ENCODE data around the gene B9D2. TPM values are rescaled to one million over a fixed set of nuclear protein-coding genes. Genes with fewer than 3 reads are reported as not detected.

The B9D2 gene
- total and polyA plus RNA-seq, 5 donors: 3.3 to 5.1 (median 3.6) TPM

GRCh38 chr19:41325947-41326706 lies 37.8 kb downstream of the B9D2 start:
- WGBS: 18% methylated on average over 30 of the region's 30 CpGs
- DNase-seq (peak in 2 of 3 donors; percentile 82 to 83), ATAC-seq (peak; percentile 0 to 3)
- H3K27me3 ChIP-seq (ENCODE audit: control insufficient read depth, insufficient read depth): no peaks in the 10 kb centered on the region
- peaks cover 12% of the 10 kb centered on the region for H3K4me1 ChIP-seq (ENCODE audit: control insufficient read depth, insufficient read depth, low read length)
- H3K9me3 ChIP-seq (ENCODE audit: control insufficient read depth, low read length): no peaks in the 10 kb centered on the region
- H3K27ac ChIP-seq (ENCODE audit: low read length): peak overlapping the region; percentile 94
- peak overlapping the region; percentile 18 for H3K4me3 ChIP-seq (ENCODE audit: low read length)
- intact Hi-C loops (cut with DNase I): no loop called here

GRCh38 chr19:41325640-41325946 lies 38.4 kb downstream of the B9D2 start:
- ATAC-seq (no peak), DNase-seq (no peak)
- H3K27me3 ChIP-seq (ENCODE audit: control insufficient read depth, insufficient read depth): no peaks in the 10 kb centered on the region
- H3K4me1 ChIP-seq (ENCODE audit: control insufficient read depth, insufficient read depth, low read length): peaks cover 12% of the 10 kb centered on the region
- peak overlapping the region; percentile 94 for H3K27ac ChIP-seq (ENCODE audit: low read length)
- 7% methylated on average over 10 of the region's 10 CpGs for WGBS
- intact Hi-C loops (cut with DNase I): no loop called here
- peak overlapping the region; percentile 18 for H3K4me3 ChIP-seq (ENCODE audit: low read length)
- no peaks in the 10 kb centered on the region for H3K9me3 ChIP-seq (ENCODE audit: control insufficient read depth, low read length)

- Histone ChIP-seq H3K27me3 (ENCODE audit: control insufficient read depth, insufficient read depth) (no peaks in the 10 kb centered on the region), H3K27ac (ENCODE audit: low read length) (peak overlapping the region; percentile 94), H3K4me1 (ENCODE audit: control insufficient read depth, insufficient read depth, low read length) (peaks cover 12% of the 10 kb centered on the region), H3K9me3 (ENCODE audit: control insufficient read depth, low read length) (no peaks in the 10 kb centered on the region), H3K4me3 (ENCODE audit: low read length) (peak overlapping the region; percentile 18)
- WGBS: 8% methylated on average over 23 of the region's 23 CpGs
- intact Hi-C loops (cut with DNase I): loop anchor here in 1 of 4 donors (5.0 kb wide), 1 partner anchor 32 kb away; no protein-coding TSS in a partner anchor
- peak; percentile 84 to 93 (median 93) for DNase-seq
- ATAC-seq: peak; percentile 60 to 64
These were observed 38.9 kb downstream of the B9D2 start for GRCh38 chr19:41324921-41325639.

GRCh38 chr19:41324231-41324702 lies 39.7 kb downstream of the B9D2 start:
- no peak for ATAC-seq
- Histone ChIP-seq H3K27me3 (ENCODE audit: control insufficient read depth, insufficient read depth) (no peaks in the 10 kb centered on the region), H3K4me3 (ENCODE audit: low read length) (no peak overlapping the region), H3K27ac (ENCODE audit: low read length) (peak overlapping the region; percentile 94), H3K4me1 (ENCODE audit: control insufficient read depth, insufficient read depth, low read length) (peaks cover 12% of the 10 kb centered on the region), H3K9me3 (ENCODE audit: control insufficient read depth, low read length) (no peaks in the 10 kb centered on the region)
- peak in 1 of 3 donors; percentile 30 for DNase-seq
- intact Hi-C loops (cut with DNase I): loop anchor here in 1 of 4 donors (5.0 kb wide), 1 partner anchor 33 kb away; no protein-coding TSS in a partner anchor
- WGBS: 56% methylated on average over 7 of the region's 7 CpGs

GRCh38 chr19:41323430-41324125 lies 40.4 kb downstream of the B9D2 start:
- intact Hi-C loops (cut with DNase I): loop anchor here in 1 of 4 donors (5.0 kb wide), 1 partner anchor 34 kb away; no protein-coding TSS in a partner anchor
- no peaks in the 10 kb centered on the region for H3K9me3 ChIP-seq (ENCODE audit: control insufficient read depth, low read length)
- peak overlapping the region; percentile 94 for H3K27ac ChIP-seq (ENCODE audit: low read length)
- peaks cover 12% of the 10 kb centered on the region for H3K4me1 ChIP-seq (ENCODE audit: control insufficient read depth, insufficient read depth, low read length)
- WGBS: 38% methylated on average over 16 of the region's 16 CpGs
- H3K4me3 ChIP-seq (ENCODE audit: low read length): no peak overlapping the region
- DNase-seq: peak; percentile 85 to 90 (median 89)
- no peaks in the 10 kb centered on the region for H3K27me3 ChIP-seq (ENCODE audit: control insufficient read depth, insufficient read depth)
- ATAC-seq: peak; percentile 53 to 68

GRCh38 chr19:41323023-41323422 lies 40.9 kb downstream of the B9D2 start:
- ATAC-seq (no peak), DNase-seq (peak; percentile 61 to 87 (median 73))
- Histone ChIP-seq H3K4me3 (ENCODE audit: low read length) (no peak overlapping the region), H3K27me3 (ENCODE audit: control insufficient read depth, insufficient read depth) (no peaks in the 10 kb centered on the region), H3K4me1 (ENCODE audit: control insufficient read depth, insufficient read depth, low read length) (peaks cover 12% of the 10 kb centered on the region), H3K27ac (ENCODE audit: low read length) (peak overlapping the region; percentile 80), H3K9me3 (ENCODE audit: control insufficient read depth, low read length) (no peaks in the 10 kb centered on the region)
- intact Hi-C loops (cut with DNase I): loop anchor here in 1 of 4 donors (5.0 kb wide), 1 partner anchor 34 kb away; no protein-coding TSS in a partner anchor
- 50% methylated on average over 7 of the region's 7 CpGs for WGBS

GRCh38 chr19:41322451-41322850 lies 41.5 kb downstream of the B9D2 start:
- H3K9me3 ChIP-seq (ENCODE audit: control insufficient read depth, low read length): no peaks in the 10 kb centered on the region
- DNase-seq: peak in 2 of 3 donors; percentile 37 to 44
- peaks cover 12% of the 10 kb centered on the region for H3K4me1 ChIP-seq (ENCODE audit: control insufficient read depth, insufficient read depth, low read length)
- WGBS: 88% methylated on average over 11 of the region's 11 CpGs
- H3K27me3 ChIP-seq (ENCODE audit: control insufficient read depth, insufficient read depth): no peaks in the 10 kb centered on the region
- intact Hi-C loops (cut with DNase I): loop anchor here in 1 of 4 donors (5.0 kb wide), 1 partner anchor 35 kb away; no protein-coding TSS in a partner anchor
- H3K4me3 ChIP-seq (ENCODE audit: low read length): no peak overlapping the region
- H3K27ac ChIP-seq (ENCODE audit: low read length): peak overlapping the region; percentile 80
- ATAC-seq: no peak

GRCh38 chr19:41321600-41322270 lies 42.2 kb downstream of the B9D2 start:
- DNase-seq (peak; percentile 60 to 77 (median 76)), ATAC-seq (peak; percentile 3 to 13)
- H3K9me3 ChIP-seq (ENCODE audit: control insufficient read depth, low read length): no peaks in the 10 kb centered on the region
- intact Hi-C loops (cut with DNase I): loop anchor here in 1 of 4 donors (5.0 kb wide), 1 partner anchor 36 kb away; no protein-coding TSS in a partner anchor
- H3K4me1 ChIP-seq (ENCODE audit: control insufficient read depth, insufficient read depth, low read length): peaks cover 12% of the 10 kb centered on the region
- H3K27ac ChIP-seq (ENCODE audit: low read length): peak overlapping the region; percentile 80
- WGBS: 50% methylated on average over 10 of the region's 10 CpGs
- H3K27me3 ChIP-seq (ENCODE audit: control insufficient read depth, insufficient read depth): no peaks in the 10 kb centered on the region
- H3K4me3 ChIP-seq (ENCODE audit: low read length): no peak overlapping the region

GRCh38 chr19:41321204-41321599 lies 42.7 kb downstream of the B9D2 start:
- intact Hi-C loops (cut with DNase I): loop anchor here in 1 of 4 donors (5.0 kb wide), 1 partner anchor 36 kb away; no protein-coding TSS in a partner anchor

GRCh38 chr19:41320568-41320967 lies 43.4 kb downstream of the B9D2 start:
- intact Hi-C loops (cut with DNase I): loop anchor here in 1 of 4 donors (5.0 kb wide), 1 partner anchor 37 kb away; no protein-coding TSS in a partner anchor
- ATAC-seq (no peak), DNase-seq (no peak)
- Histone ChIP-seq H3K9me3 (ENCODE audit: control insufficient read depth, low read length) (no peaks in the 10 kb centered on the region), H3K27ac (ENCODE audit: low read length) (no peak overlapping the region), H3K27me3 (ENCODE audit: control insufficient read depth, insufficient read depth) (no peaks in the 10 kb centered on the region), H3K4me3 (ENCODE audit: low read length) (no peak overlapping the region), H3K4me1 (ENCODE audit: control insufficient read depth, insufficient read depth, low read length) (peaks cover 7% of the 10 kb centered on the region)
- 73% methylated on average over 4 of the region's 4 CpGs for WGBS

More at GRCh38 chr19:41321204-41321599, 42.7 kb downstream of the B9D2 start:
- no peaks in the 10 kb centered on the region for H3K27me3 ChIP-seq (ENCODE audit: control insufficient read depth, insufficient read depth)
- ATAC-seq: no peak
- no peaks in the 10 kb centered on the region for H3K9me3 ChIP-seq (ENCODE audit: control insufficient read depth, low read length)
- no peak overlapping the region for H3K4me3 ChIP-seq (ENCODE audit: low read length)
- peak in 1 of 3 donors; percentile 50 for DNase-seq
- 69% methylated on average over 7 of the region's 7 CpGs for WGBS
- H3K27ac ChIP-seq (ENCODE audit: low read length): peak overlapping the region; percentile 25
- peaks cover 9% of the 10 kb centered on the region for H3K4me1 ChIP-seq (ENCODE audit: control insufficient read depth, insufficient read depth, low read length)
